HG03558 (cell line): ENCODE results near the gene FOXRED2.
"Not testable (repeated sequence)": the region's sequence is repeated elsewhere in the genome, so short reads cannot be mapped to it uniquely, and the experiment has no call there.

Experiments used
- ATAC-seq: cut with Tn5 transposase; IDR thresholded peaks from one replicate; pipeline ENCODE4 v1.9.1; 2021; ENCODE audit warnings: moderate number of reproducible peaks; ENCODE audit not compliant: unreplicated experiment; ENCODE audit errors: extremely low read depth

Gene FOXRED2

DNA sequence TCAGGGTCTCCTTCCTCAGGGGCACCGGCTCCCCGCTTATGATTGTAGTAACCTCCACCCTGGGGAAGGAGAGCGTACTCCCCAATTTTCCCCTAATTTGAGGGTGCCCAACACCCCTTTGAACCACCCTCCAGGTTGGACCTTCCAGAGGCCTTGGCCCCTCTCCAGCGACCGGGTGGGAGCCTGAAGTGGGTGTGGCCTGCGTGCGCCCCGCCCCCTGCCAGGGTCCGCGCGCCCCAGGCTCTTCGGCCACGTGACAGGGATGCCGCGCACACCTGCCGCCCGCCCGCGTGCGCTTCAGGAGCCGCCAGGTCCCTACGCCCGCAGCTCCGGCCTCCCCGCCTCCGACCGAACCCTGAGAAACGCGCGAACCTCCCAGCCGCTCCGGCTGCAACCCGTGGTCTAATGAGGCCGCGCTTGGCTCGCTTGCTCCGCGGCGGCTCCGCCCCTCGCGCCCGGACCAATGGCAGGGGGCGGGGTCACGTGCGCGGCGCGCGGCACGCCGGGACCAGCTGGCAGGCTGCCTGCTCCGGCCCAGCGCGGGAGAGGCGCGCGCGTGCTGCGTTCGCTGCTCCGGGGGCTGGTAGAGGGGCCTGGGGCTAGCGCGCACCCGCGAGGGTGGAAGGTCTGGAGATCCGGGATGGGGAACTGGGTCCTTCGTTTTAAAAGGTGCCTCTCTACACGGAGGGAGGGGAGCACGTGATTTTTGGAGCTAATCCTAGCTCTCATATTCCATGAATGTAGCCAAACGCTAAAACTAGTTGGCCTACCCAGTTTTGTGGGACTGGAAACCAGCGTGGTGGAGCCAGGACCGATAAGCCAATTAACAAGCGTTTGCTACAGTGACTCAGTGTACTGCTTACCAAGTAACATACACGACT is at the start of gene FOXRED2:
FOXRED2 (minus strand) TSS at position 404 of the 881 bp plus-strand sequence. CDS start 618 bp downstream, outside the sequence.
- ATAC-seq: peak; percentile 39

- ATAC-seq: no peak
These were observed 47.3 kb upstream of the FOXRED2 start for GRCh38 chr22:36554098-36554497.

GRCh38 chr22:36552289-36552688 is 45.4 kb upstream of the FOXRED2 start:
- ATAC-seq: no peak

- ATAC-seq: no peak
These were observed 44.1 kb upstream of the FOXRED2 start for GRCh38 chr22:36550701-36551495.

GRCh38 chr22:36549033-36549432 is 42.2 kb upstream of the FOXRED2 start:
- no peak for ATAC-seq

- no peak for ATAC-seq
These were observed 41.8 kb upstream of the FOXRED2 start for GRCh38 chr22:36548606-36549005.

GRCh38 chr22:36546932-36547331 is 40.1 kb upstream of the FOXRED2 start:
- no peak for ATAC-seq

DNA sequence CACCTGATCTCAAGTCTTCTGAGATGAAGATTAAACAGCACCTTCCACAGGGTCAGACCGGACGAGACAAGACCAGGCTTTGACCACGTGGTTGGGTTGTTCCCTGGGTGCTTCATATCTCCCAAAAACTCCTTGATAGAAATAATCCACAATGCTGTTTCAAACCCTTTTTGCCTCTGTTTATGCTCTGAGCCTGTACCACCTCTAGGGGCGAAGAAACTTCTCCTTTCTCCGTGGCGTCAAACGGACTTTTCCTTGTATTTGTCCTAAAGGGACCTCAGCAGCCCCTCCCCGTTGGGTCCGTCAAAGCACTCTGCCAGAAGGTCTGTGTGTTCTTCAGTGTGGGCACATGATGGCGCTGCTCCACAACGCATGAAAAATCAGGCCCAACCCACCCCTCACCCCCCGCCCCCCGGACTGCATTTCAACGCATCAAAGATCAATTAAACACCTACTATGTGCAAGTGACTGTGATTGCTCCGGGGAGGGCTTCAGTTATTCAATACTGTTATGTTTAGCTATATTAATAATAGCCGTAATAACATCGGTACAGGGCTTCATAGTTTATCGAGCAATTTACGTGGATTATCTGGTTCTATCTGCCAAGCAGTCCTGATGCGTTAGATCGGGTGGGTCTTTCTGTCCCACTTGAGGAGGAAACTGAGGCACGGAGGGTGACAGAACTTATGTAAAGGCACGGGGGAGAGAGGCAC is 39.4 kb upstream of the FOXRED2 start:
- ATAC-seq: no peak

DNA sequence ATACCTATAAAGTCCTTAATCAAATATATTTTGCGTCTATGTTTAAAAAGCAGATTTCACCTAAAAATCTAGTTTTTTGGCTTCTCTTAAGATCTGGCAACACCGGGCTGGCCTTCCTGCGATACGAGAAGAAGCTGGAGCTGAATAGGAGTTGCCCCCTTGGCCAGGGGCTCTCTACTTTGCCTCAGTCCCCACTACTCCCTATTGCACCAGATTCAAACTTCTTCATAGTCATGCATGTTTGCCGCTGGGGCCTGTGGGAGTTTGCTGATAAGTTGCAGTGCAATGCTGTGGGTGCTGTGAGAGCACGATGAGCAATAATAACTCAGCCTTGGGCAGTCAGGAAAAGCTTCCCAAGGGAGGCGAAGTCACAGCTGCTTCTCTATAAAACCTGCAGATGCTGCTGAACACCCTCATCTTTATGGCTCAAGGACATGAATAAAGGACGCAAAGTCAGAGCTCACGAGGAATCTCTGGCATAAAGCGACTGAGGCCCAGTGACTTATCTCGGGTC is 37.3 kb upstream of the FOXRED2 start:
- ATAC-seq: no peak

- ATAC-seq: no peak
These were observed 35.1 kb upstream of the FOXRED2 start for GRCh38 chr22:36541831-36542411.

GRCh38 chr22:36540867-36541642 is 34.2 kb upstream of the FOXRED2 start:
- no peak for ATAC-seq

- ATAC-seq: no peak
These were observed 31.7 kb upstream of the FOXRED2 start for GRCh38 chr22:36538529-36538928.

DNA sequence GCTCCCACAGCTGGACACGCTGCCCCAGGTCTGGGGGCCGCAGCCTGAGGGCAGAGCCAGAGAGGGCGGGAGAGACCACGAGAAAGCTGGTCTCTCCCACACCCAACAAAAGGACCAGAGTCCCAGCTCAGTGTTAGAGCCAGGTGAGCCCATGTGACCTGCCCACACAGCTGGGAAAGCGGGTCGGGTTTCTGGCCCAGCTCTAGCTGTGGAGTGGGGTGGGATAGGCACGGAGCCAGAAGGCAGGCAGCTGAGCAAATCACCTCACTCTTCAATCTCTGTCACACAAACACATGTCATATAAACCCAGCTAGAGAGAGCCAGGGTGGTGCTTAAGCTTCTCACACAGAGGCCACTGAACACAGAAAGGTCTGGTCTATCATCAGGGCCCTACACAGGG is 29.9 kb upstream of the FOXRED2 start:
- ATAC-seq: no peak

DNA sequence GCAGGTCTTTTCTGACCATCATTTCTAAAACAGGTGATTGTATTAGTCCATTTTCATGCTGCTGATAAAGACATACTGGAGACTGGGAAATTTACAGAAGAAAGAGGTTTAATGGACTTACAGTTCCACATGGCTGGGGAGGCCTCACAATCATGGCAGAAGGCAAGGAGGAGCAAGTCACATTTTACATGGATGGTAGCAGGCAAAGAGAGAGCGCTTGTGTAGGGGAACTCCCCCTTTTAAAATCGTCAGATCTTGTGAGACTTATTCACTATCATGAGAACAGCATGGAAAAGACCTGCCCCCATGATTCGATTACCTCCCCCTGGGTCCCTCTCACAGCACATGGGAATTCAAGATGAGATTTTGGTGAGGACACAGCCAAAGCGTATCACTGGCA is 26.5 kb upstream of the FOXRED2 start:
- ATAC-seq: not testable (repeated sequence)

DNA sequence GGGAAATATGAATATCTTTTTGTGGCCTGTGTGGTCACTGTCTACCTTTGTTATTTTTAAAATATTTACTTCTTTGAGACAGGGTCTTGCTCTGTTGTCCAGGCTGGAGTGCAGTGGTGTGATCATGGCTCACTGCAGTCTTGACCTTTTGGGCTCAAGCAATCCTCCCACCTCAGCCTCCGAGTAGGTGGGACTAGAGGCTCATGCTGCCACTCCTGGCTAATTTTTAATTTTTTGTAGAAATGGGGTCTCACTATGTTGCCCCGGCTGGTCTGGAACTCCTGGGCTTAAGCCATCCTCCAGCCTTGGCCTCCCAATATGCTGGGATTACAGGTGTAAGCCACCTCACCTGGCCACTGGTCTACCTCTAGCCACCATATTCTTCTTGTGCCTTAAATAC is 25.6 kb upstream of the FOXRED2 start:
- no peak for ATAC-seq

- ATAC-seq: peak; percentile 83
These were observed 22.2 kb upstream of the FOXRED2 start, which contains the start of gene EIF3D for GRCh38 chr22:36528795-36529751. Gene EIF3D, minus strand, starts transcription at chr22:36529166. Its CDS starts 3,045 bp downstream, at chr22:36526121.

GRCh38 chr22:36528341-36528740 is 21.5 kb upstream of the FOXRED2 start:
- no peak for ATAC-seq

- no peak for ATAC-seq
These were observed 15.8 kb upstream of the FOXRED2 start for GRCh38 chr22:36522662-36523061.
